HG03439 (cell line): ENCODE data around the gene SLC9A7.
"Not testable (repeated sequence)": the region's sequence is repeated elsewhere in the genome, so short reads cannot be mapped to it uniquely, and the experiment has no call there.

Source experiments
- ATAC-seq: cut with Tn5 transposase; IDR thresholded peaks from one replicate; pipeline ENCODE4 v1.9.1; 2021; ENCODE audit warnings: mild to moderate bottlenecking, moderate library complexity; ENCODE audit not compliant: unreplicated experiment

SLC9A7 gene

GRCh38 chrX:46754586-46755061 is 4.3 kb downstream of the SLC9A7 start:
- no peak for ATAC-seq

DNA sequence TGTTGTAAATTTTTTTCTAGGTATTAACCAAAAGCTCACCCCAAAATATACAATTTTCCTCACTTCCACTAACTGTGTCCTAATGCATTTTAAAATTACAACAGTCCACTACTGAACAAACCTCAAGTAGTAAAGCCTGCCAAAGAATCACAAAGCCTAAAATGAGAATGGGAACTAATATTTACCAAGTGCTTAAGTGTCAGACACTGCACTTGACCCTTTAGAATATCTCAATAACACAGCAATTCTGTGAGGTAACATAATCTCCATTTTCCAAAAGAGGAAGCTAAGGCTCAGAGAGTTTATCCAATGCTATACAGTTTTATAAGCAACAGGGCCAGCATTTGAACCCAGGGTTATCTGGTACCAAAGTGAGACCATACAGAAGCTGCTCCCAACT is 4.9 kb downstream of the SLC9A7 start:
- no peak for ATAC-seq

- ATAC-seq = no peak
Observed at GRCh38 chrX:46750889-46751288, 8.0 kb downstream of the SLC9A7 start.

GRCh38 chrX:46744009-46744408 is 14.9 kb downstream of the SLC9A7 start:
- no peak for ATAC-seq

GRCh38 chrX:46743046-46743445 is 15.9 kb downstream of the SLC9A7 start:
- no peak for ATAC-seq

GRCh38 chrX:46739736-46740135 is 19.2 kb downstream of the SLC9A7 start:
- no peak for ATAC-seq

DNA sequence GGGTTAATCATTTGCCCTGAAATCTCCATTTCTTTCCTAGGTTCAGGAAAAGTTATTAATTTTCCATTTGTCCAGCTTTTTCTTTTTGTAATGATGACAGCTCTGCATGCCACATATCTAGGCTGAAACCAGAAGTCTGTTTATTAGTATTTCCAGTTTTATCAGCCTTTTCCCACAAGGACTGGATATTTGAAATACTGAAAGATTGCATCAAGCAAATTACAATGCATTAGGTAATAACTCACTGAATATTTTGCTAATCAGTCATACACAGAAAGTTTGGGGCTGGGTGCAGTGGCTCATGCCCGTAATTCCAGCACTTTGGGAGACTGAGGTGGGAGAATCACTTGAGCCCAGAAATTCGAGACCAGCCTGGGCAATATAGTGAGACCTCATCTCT is 21.5 kb downstream of the SLC9A7 start:
- ATAC-seq = no peak

DNA sequence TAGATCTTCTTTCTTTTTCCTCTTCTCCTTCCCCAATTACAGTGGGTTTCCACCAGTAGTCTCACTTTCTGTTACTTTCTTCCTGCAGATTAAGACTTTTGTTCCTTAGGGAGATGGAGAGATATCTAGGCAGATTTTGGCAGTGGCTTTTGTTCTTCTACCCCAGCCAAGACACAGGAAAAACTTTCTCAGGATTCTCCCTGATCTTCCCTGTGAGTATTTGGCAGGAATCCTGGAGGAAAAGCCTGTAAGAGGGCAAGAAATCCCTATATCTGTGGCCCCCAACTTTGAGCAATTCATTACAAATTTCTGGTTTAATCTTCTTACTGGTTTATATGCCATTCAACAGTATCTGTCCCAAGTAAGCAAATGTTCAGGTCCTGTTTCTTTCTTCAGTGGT is 21.9 kb downstream of the SLC9A7 start:
- ATAC-seq = no peak

GRCh38 chrX:46735622-46736021 is 23.3 kb downstream of the SLC9A7 start:
- ATAC-seq = no peak

- no peak for ATAC-seq
Observed at GRCh38 chrX:46733226-46733625, 25.7 kb downstream of the SLC9A7 start.

GRCh38 chrX:46730765-46731164 is 28.2 kb downstream of the SLC9A7 start:
- ATAC-seq = no peak

DNA sequence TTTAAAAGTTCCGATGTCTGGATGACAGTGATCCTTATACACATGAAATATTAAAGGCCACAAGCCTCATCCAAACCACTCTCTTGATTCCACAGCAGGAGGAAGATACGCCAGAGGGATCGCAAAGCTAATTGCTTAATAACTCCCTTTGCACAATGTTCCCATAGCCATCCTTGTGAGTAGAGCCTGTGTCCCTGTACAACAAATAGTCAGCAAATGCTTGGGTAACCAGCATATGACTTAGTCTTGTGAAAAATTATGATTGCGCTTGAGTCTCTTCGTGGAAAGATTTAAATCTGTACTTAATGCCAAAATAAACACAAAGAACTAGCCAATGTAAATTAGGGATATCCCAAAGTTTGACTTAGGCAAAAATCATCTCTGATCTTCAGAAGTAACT is 31.5 kb downstream of the SLC9A7 start:
- ATAC-seq = no peak

DNA sequence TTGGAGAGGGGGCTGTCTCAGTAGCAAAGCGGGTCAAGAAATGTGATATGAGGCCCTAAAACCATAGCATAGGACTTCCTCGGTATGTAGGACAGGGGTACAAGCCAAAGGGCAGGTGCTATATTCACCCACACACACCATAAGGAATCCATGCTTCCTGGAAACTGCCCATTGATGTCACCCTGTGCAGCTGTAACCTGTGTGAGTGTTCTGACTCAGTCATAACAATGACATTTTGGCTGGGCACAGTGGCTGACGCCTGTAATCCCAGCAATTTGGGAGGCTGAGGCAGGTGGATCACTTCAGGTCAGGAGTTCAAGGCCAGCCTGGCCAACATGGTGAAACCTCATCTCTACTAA is 35.4 kb downstream of the SLC9A7 start:
- not testable (repeated sequence) for ATAC-seq

- no peak for ATAC-seq
Observed at GRCh38 chrX:46722742-46723568, 36.0 kb downstream of the SLC9A7 start.

DNA sequence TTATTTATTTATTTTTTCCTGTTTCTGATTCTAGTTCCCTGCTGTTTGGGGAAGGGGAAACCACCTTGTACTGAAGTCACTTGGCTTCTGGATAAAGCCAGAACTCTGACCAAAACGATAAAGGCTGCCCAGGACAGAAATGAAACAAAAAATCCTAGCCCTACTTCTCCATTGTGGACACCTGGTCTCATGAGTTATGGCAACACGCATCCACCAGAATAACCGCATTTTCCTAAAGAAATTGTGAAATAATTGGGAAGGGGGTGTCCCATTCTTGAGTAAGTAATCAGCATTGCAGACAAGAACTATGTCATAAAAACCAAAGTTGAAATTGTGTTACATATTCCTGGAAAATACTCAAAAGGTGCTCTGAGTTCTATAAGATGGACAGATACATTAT is 42.1 kb downstream of the SLC9A7 start:
- no peak for ATAC-seq

- ATAC-seq = no peak
Observed at GRCh38 chrX:46715997-46716396, 42.9 kb downstream of the SLC9A7 start.

DNA sequence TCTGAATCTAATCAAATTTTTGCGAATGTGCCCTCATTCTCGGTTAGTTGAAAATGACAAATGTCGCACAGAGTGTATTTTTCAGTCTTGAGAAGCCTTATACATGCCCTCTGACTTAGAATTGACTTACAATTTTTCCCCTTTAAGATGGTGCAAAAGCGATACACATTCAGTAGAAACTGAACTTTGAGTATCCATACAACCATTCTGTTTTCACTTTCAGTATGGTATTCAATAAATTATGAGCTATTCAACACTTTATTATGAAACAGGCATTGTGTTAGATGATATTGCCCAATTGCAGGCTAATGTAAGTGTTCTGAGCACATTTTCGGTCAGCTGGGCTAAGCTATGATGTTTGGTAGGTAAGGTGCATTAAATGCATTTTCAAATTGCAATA is 43.4 kb downstream of the SLC9A7 start:
- ATAC-seq = no peak

DNA sequence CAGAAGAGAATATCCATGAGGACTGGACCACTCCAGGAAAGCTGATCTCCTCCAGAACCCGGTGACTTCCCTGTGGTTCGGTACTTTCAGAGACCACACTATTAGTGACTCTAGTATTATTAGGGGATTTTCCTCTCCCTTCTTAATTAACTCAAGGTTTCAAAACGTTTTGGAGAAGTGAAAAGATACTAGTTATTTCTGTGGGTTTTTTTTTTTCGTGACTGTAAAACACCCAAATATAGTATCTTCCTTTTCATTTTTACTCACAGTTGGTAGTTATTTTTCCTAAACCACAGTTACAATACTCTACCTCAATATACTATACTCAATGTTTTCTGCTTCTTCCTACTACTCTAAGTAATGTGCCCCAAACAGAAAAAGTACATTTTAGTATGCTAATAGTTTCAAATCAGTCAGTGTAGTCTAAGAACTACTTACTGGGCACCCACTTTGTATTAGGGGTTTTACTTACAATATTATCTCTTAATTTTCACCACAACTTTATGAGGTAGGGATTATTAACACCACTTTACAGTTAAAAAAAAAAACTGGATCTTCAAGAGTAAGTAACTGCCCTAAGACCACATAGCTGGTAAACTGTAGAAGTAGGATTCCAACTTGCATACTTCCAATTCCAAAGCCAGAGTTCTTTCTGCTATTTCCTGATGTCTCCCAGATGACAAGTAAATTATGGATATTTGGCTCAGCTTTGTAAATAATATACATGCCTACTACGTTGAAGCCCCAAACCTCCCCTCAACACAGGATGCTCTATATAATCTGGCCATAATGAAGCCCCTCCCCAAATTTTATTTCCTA is 45.0 kb downstream of the SLC9A7 start:
- peak; percentile 54 for ATAC-seq

DNA sequence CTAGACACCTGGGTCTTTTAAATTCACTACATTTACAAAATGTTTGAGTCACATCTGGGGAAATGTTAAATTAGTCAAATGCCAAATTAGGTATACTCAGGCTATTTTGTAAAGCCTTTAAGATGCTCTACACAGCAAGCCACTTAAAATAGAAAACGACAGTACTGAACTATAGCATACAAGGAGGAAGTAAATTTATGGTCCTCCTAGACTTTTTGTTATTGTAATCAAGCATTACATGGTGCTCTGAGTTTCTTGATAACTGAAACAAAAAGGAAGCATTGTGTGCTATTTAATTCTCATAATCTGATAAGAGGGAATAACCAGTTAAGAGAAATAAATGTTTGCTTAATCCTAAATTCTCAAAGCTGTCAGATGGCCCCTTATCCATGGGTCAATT is 46.2 kb downstream of the SLC9A7 start:
- no peak for ATAC-seq

DNA sequence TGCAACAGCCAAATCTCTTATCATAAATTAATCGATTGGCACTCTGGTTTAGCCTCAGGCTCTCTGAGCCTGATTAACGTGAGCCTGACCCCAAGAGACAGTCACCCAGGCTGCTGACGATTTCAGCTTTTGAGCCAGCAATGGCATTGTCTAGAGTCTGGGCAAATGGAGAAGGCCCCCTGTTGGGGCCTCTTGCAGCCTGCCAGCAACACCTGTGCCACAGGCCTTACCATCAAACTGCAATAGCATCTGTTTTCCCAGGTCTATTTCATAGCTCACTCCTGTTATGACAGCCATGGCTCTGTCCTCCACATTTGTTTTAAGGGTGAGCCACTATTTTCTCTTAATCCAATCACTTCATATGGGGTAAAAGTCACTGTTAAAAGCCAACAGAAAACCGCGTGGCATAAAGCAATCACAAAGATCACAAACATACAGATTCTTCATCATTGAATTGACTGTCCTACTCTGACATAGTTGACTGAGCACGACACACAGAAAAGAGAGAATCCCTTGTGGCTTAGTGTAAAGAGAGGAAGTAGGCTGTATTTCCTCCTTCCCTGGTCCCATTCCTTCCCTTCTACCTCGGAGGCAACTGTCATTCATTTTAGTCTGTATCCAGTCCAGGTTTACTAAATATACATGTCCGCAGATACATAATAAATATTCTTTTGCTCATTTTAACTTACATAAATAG is 47.8 kb downstream of the SLC9A7 start:
- ATAC-seq = no peak

GRCh38 chrX:46710425-46710824 is 48.5 kb downstream of the SLC9A7 start:
- no peak for ATAC-seq
